GM18526 (cell line): Measurements from ENCODE around the gene SERP2.

ENCODE experiments used
- POLR2A ChIP-seq: IDR thresholded peaks from 3 replicates; pipeline ENCODE4 v1.6.1; 2011; ENCODE audit not compliant: insufficient read length; ENCODE audit errors: extremely low read depth

SERP2 gene

GRCh38 chr13:44350775-44351504, 22.7 kb upstream of the SERP2 start:
- no peak for TF ChIP-seq POLR2A

GRCh38 chr13:44351505-44351854, 22.1 kb upstream of the SERP2 start:
- TF ChIP-seq POLR2A, result no peak

- no peak for TF ChIP-seq POLR2A
Observed at GRCh38 chr13:44352202-44352601, 21.4 kb upstream of the SERP2 start.

GRCh38 chr13:44352671-44353070, 21.0 kb upstream of the SERP2 start:
- TF ChIP-seq POLR2A, result no peak

- no peak for TF ChIP-seq POLR2A
Observed at GRCh38 chr13:44354331-44354730, 19.3 kb upstream of the SERP2 start.

- TF ChIP-seq POLR2A, result no peak
Observed at GRCh38 chr13:44354884-44355283, 18.7 kb upstream of the SERP2 start.

GRCh38 chr13:44355621-44356020, 18.0 kb upstream of the SERP2 start:
- TF ChIP-seq POLR2A, result no peak

- TF ChIP-seq POLR2A, result no peak
Observed at GRCh38 chr13:44359983-44360375, 13.6 kb upstream of the SERP2 start.

- TF ChIP-seq POLR2A, result no peak
Observed at GRCh38 chr13:44362394-44363040, 11.1 kb upstream of the SERP2 start.

GRCh38 chr13:44363631-44364344, 9.8 kb upstream of the SERP2 start:
- TF ChIP-seq POLR2A, result no peak

- no peak for TF ChIP-seq POLR2A
Observed at GRCh38 chr13:44364345-44365000, 9.2 kb upstream of the SERP2 start.

GRCh38 chr13:44365008-44365407, 8.6 kb upstream of the SERP2 start:
- TF ChIP-seq POLR2A, result no peak

GRCh38 chr13:44365899-44366298, 7.7 kb upstream of the SERP2 start:
- no peak for TF ChIP-seq POLR2A

GRCh38 chr13:44368062-44368591, 5.5 kb upstream of the SERP2 start:
- TF ChIP-seq POLR2A, result no peak

GRCh38 chr13:44368599-44369368, 4.8 kb upstream of the SERP2 start:
- TF ChIP-seq POLR2A, result no peak

- TF ChIP-seq POLR2A, result no peak
Observed at GRCh38 chr13:44371421-44371820, 2.2 kb upstream of the SERP2 start.

- no peak for TF ChIP-seq POLR2A
Observed at GRCh38 chr13:44373247-44373600, 400 bp upstream of the SERP2 start.
